ENCODE data around the gene PDYN.

DNA sequence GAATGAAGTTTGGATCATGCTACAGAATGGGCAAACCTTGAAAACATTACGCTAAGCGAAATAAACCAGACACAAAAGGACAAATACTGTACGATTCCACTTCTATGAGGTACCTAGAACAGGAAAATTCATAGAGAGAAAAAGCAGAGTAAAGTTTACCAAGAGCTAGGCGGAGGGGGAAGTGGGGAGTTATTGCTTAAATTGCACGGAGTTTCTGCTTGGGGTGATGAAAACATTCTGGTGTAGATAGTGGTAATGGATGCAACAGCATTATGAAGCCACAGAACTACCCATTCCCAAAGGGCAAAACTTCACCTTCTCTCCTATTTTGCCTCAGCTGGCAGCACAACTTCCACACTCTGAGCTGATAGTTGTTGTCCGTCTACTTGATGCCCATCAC, 6.4 kb upstream of the PDYN start:
- TF ChIP-seq POLR2A (IDR thresholded peaks at IDR 0.05): no peak
- TF ChIP-seq, protein P1, sequence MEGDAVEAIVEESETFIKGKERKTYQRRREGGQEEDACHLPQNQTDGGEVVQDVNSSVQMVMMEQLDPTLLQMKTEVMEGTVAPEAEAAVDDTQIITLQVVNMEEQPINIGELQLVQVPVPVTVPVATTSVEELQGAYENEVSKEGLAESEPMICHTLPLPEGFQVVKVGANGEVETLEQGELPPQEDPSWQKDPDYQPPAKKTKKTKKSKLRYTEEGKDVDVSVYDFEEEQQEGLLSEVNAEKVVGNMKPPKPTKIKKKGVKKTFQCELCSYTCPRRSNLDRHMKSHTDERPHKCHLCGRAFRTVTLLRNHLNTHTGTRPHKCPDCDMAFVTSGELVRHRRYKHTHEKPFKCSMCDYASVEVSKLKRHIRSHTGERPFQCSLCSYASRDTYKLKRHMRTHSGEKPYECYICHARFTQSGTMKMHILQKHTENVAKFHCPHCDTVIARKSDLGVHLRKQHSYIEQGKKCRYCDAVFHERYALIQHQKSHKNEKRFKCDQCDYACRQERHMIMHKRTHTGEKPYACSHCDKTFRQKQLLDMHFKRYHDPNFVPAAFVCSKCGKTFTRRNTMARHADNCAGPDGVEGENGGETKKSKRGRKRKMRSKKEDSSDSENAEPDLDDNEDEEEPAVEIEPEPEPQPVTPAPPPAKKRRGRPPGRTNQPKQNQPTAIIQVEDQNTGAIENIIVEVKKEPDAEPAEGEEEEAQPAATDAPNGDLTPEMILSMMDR (IDR thresholded peaks at IDR 0.05): no peak

Data from stomach (tissue), 4 donors.